Epithelial cell of proximal tubule (primary cell): ENCODE results near the gene RGL2. TPM values are rescaled to one million over a fixed set of nuclear protein-coding genes. Genes with fewer than 3 reads are reported as not detected.

Source experiments
- DNase-seq: peaks from one replicate; pipeline ENCODE4 v3.0.0-alpha.2; 2011; ENCODE audit warnings: low read depth
- H3K4me3 ChIP-seq: 2 replicates; pipeline ENCODE4 v1.5.1; 2011; ENCODE audit warnings: low read depth, mild to moderate bottlenecking, low read length
- total RNA-seq: library from RNA; depleted of rRNA; stranded (reverse); fragments of >200 nt; gene quantifications from 2 replicates; pipeline ENCODE4 v1.2.3, GENCODE V29; 2015
- TF ChIP-seq, protein P1 (sequence below): conservative IDR thresholded peaks from 2 replicates; pipeline ENCODE4 v1.5.1; 2012; ENCODE audit warnings: low read depth, mild to moderate bottlenecking, low read length

Gene RGL2
- total RNA-seq, 1 donor from 2014 or later: 46.8 TPM

DNA sequence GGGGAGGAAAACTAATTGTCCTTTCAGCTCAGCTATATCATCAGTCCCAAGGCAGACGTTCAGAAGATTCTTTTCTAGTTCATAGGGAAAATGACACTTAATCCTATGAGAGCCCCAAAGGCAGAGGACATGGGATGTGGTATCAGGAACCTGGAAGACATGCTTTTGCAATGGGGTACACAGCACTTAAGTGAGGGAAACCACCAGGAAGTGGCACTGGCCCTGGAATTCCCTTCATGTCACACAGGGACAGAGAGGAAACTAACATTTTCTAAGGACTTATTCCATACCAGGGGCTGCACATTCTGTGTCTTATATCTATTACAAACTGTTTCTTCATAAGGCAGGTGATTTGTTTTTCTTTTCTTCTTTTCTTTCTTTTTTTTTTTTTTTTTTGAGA lies 55.3 kb downstream of the RGL2 start:
- no peak overlapping the region for H3K4me3 ChIP-seq
- TF ChIP-seq, protein P1, sequence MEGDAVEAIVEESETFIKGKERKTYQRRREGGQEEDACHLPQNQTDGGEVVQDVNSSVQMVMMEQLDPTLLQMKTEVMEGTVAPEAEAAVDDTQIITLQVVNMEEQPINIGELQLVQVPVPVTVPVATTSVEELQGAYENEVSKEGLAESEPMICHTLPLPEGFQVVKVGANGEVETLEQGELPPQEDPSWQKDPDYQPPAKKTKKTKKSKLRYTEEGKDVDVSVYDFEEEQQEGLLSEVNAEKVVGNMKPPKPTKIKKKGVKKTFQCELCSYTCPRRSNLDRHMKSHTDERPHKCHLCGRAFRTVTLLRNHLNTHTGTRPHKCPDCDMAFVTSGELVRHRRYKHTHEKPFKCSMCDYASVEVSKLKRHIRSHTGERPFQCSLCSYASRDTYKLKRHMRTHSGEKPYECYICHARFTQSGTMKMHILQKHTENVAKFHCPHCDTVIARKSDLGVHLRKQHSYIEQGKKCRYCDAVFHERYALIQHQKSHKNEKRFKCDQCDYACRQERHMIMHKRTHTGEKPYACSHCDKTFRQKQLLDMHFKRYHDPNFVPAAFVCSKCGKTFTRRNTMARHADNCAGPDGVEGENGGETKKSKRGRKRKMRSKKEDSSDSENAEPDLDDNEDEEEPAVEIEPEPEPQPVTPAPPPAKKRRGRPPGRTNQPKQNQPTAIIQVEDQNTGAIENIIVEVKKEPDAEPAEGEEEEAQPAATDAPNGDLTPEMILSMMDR: no peak
- DNase-seq: no peak

DNA sequence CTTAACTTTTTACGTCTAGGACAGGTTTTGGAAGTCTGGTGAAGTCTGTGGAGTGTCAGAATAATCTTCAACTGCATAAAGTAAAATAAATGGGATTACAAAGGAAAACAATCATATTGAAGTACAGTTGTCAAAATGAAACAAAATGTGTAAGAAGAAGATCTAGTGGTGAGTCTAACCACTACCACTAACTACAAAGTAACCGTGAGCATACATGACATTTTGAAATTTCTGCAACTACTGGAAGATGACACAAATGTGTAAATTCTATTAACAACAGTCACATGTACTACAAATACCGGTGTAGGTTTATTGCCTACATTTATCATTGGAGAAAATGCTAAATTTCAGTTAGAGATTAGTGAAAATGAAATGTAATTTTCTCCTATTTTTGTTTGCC lies 56.8 kb downstream of the RGL2 start:
- no peak overlapping the region for H3K4me3 ChIP-seq
- no peak for DNase-seq
- TF ChIP-seq, protein P1: no peak

Other genes with a start within 250 kb of the RGL2 start
- gene HLA-DPA1, start 225.3 kb downstream of the RGL2 start, total RNA-seq: 6.8 and 7.1 TPM in 2 replicates
- gene HLA-DPB1, start 223.0 kb downstream of the RGL2 start, total RNA-seq: 49.4 and 52.3 TPM in 2 replicates
- gene COL11A2, start 106.5 kb downstream of the RGL2 start, total RNA-seq: 0.06 and 0.07 TPM in 2 replicates
- 15.0 and 15.1 TPM in 2 replicates for gene RXRB, start 98.3 kb downstream of the RGL2 start, total RNA-seq
- gene SLC39A7, start 98.1 kb downstream of the RGL2 start, total RNA-seq: 70.8 and 97.8 TPM in 2 replicates
- gene HSD17B8, start 94.3 kb downstream of the RGL2 start, total RNA-seq: 16.3 and 16.9 TPM in 2 replicates
- gene RING1, start 90.4 kb downstream of the RGL2 start, total RNA-seq: 11.3 and 17.2 TPM in 2 replicates
- gene VPS52, start 27.1 kb downstream of the RGL2 start, total RNA-seq: 33.9 and 42.8 TPM in 2 replicates
- gene RPS18, start 26.9 kb downstream of the RGL2 start, total RNA-seq: 2,737 and 3,799 TPM in 2 replicates
- gene B3GALT4, start 21.8 kb downstream of the RGL2 start, total RNA-seq: 4.6 and 7.0 TPM in 2 replicates
- 67.9 and 116 TPM in 2 replicates for gene WDR46, start 9.7 kb downstream of the RGL2 start, total RNA-seq
- gene PFDN6, start 9.3 kb downstream of the RGL2 start, total RNA-seq: 55.8 and 69.3 TPM in 2 replicates
- 108 and 144 TPM in 2 replicates for gene TAPBP, start 15.1 kb upstream of the RGL2 start, total RNA-seq
- 8.2 and 13.5 TPM in 2 replicates for gene ZBTB22, start 18.8 kb upstream of the RGL2 start, total RNA-seq
- gene DAXX, start 24.0 kb upstream of the RGL2 start, total RNA-seq: 52.7 and 58.1 TPM in 2 replicates
- 117 and 126 TPM in 2 replicates for gene KIFC1, start 92.9 kb upstream of the RGL2 start, total RNA-seq
- 20.7 and 25.4 TPM in 2 replicates for gene PHF1, start 112.1 kb upstream of the RGL2 start, total RNA-seq
- 206 and 273 TPM in 2 replicates for gene CUTA, start 119.2 kb upstream of the RGL2 start, total RNA-seq
- 0.87 and 2.3 TPM in 2 replicates for gene SYNGAP1, start 121.1 kb upstream of the RGL2 start, total RNA-seq
- 4.3 and 4.6 TPM in 2 replicates for gene ZBTB9, start 155.6 kb upstream of the RGL2 start, total RNA-seq